ENCODE measurements around the gene FOXP4. TPM values are rescaled to one million over a fixed set of nuclear protein-coding genes. Genes with fewer than 3 reads are reported as not detected.

The FOXP4 gene
- total RNA-seq, 1 donor from 2014 or later = 29.9 TPM

GRCh38 chr6:41538556-41539182, 7.5 kb upstream of the FOXP4 start:
- no peak for TF ChIP-seq CTCF (IDR thresholded peaks at IDR 0.05)
- Histone ChIP-seq H3K27me3 (no peaks in the 10 kb centered on the region), H3K4me3 (no peak overlapping the region), H3K36me3 (no peaks in the 10 kb centered on the region), H3K4me1 (peaks cover 22% of the 10 kb centered on the region), H3K9me3 (no peaks in the 10 kb centered on the region), H3K27ac (no peak overlapping the region)
- peak; percentile 86 for ATAC-seq
- intact Hi-C loops (cut with DNase I) = no loop called here
- no peak for DNase-seq

- intact Hi-C loops (cut with DNase I) = no loop called here
- Histone ChIP-seq H3K4me1 (peaks cover 22% of the 10 kb centered on the region), H3K36me3 (no peaks in the 10 kb centered on the region), H3K4me3 (no peak overlapping the region), H3K27me3 (no peaks in the 10 kb centered on the region), H3K27ac (no peak overlapping the region), H3K9me3 (no peaks in the 10 kb centered on the region)
- no peak for TF ChIP-seq CTCF (IDR thresholded peaks at IDR 0.05)
- no peak for ATAC-seq
- no peak for DNase-seq
These were observed 7.0 kb upstream of the FOXP4 start for GRCh38 chr6:41539204-41539603.

- Histone ChIP-seq H3K36me3 (no peaks in the 10 kb centered on the region), H3K9me3 (no peaks in the 10 kb centered on the region), H3K27me3 (no peaks in the 10 kb centered on the region), H3K4me1 (peaks cover 25% of the 10 kb centered on the region), H3K27ac (no peak overlapping the region), H3K4me3 (no peak overlapping the region)
- no peak for TF ChIP-seq CTCF (IDR thresholded peaks at IDR 0.05)
- intact Hi-C loops (cut with DNase I) = no loop called here
- no peak for DNase-seq
- no peak for ATAC-seq
These were observed 4.8 kb upstream of the FOXP4 start for GRCh38 chr6:41541364-41541763.

- no peak for DNase-seq
- no peak for ATAC-seq
- intact Hi-C loops (cut with DNase I) = no loop called here
- no peaks in the 10 kb centered on the region for H3K36me3 ChIP-seq
- H3K27me3 ChIP-seq = no peaks in the 10 kb centered on the region
- no peak overlapping the region for H3K27ac ChIP-seq
- TF ChIP-seq CTCF (IDR thresholded peaks at IDR 0.05) = no peak
- peaks cover 10% of the 10 kb centered on the region for H3K4me1 ChIP-seq
- no peaks in the 10 kb centered on the region for H3K9me3 ChIP-seq
- no peak overlapping the region for H3K4me3 ChIP-seq
These were observed 3.1 kb upstream of the FOXP4 start for GRCh38 chr6:41543087-41543486.

- DNase-seq (no peak), ATAC-seq (no peak)
- intact Hi-C loops (cut with DNase I) = no loop called here
- Histone ChIP-seq H3K4me3 (peak overlapping the region; percentile 78), H3K27ac (no peak overlapping the region), H3K36me3 (no peaks in the 10 kb centered on the region), H3K4me1 (peaks cover 19% of the 10 kb centered on the region), H3K27me3 (no peaks in the 10 kb centered on the region), H3K9me3 (no peaks in the 10 kb centered on the region)
- no peak for TF ChIP-seq CTCF (IDR thresholded peaks at IDR 0.05)
These were observed 906 bp upstream of the FOXP4 start for GRCh38 chr6:41545247-41545702.

- TF ChIP-seq CTCF (IDR thresholded peaks at IDR 0.05) = no peak
- intact Hi-C loops (cut with DNase I) = no loop called here
- ATAC-seq = peak; percentile 72
These were observed 289 bp downstream of the FOXP4 start for GRCh38 chr6:41546475-41546865.

More at GRCh38 chr6:41546475-41546865, 289 bp downstream of the FOXP4 start:
- no peak for DNase-seq
- Histone ChIP-seq H3K27me3 (no peaks in the 10 kb centered on the region), H3K9me3 (no peaks in the 10 kb centered on the region), H3K27ac (peak overlapping the region; percentile 63), H3K4me3 (peak overlapping the region; percentile 78), H3K36me3 (no peaks in the 10 kb centered on the region), H3K4me1 (peaks cover 26% of the 10 kb centered on the region)
